ENCODE measurements around the gene FARSB.

Gene FARSB

GRCh38 chr2:222683805-222684204, 27.9 kb upstream of the FARSB start:
- WGBS, result 93% methylated on average over 2 of the region's 3 CpGs

GRCh38 chr2:222677981-222678380, 22.1 kb upstream of the FARSB start:
- Histone ChIP-seq H4K8ac (ENCODE audit: low read length) (no peak overlapping the region), H3K9ac (ENCODE audit: low read length) (no peak overlapping the region), H2BK12ac (ENCODE audit: low read length in 2 of 2) (no peak overlapping the region), H3K27ac (ENCODE audit: low read length, poor library complexity, severe bottlenecking) (no peak overlapping the region), H3K9me3 (ENCODE audit: control insufficient read depth, low read length) (no peaks in the 10 kb centered on the region), H3K36me3 (ENCODE audit: control insufficient read depth in 1 of 2, insufficient read depth in 2 of 2, low read depth in 1 of 2, low read length in 2 of 2) (no peaks in the 10 kb centered on the region), H3K4ac (ENCODE audit: low read depth in 1 of 2, low read length in 2 of 2) (no peak overlapping the region), H2BK15ac (ENCODE audit: low read depth, poor library complexity, severe bottlenecking) (no peak overlapping the region), H4K91ac (ENCODE audit: low read length) (no peak overlapping the region), H3K79me1 (replicated peaks; ENCODE audit: low read length, poor library complexity, severe bottlenecking) (no peaks in the 10 kb centered on the region), H3K4me2 (ENCODE audit: low read length, poor library complexity, severe bottlenecking) (no peak overlapping the region), H2BK120ac (ENCODE audit: low read depth, low read length) (no peak overlapping the region), H3K27me3 (ENCODE audit: control insufficient read depth in 1 of 2, insufficient read depth in 1 of 2, low read length in 2 of 2) (peaks cover 0 to 27% of the 10 kb centered on the region in 2 experiments), H2AFZ (ENCODE audit: low read depth, low read length) (no peak overlapping the region), H2BK5ac (ENCODE audit: low read depth, low read length, poor library complexity, severe bottlenecking) (no peak overlapping the region), H3K4me3 (ENCODE audit: insufficient read depth in 1 of 2, low read depth in 1 of 2, low read length in 2 of 2) (no peak overlapping the region), H3K4me1 (ENCODE audit: control insufficient read depth, insufficient read depth, low read depth, low read length) (no peaks in the 10 kb centered on the region), H3K23ac (ENCODE audit: low read length in 2 of 2) (no peak overlapping the region), H3K18ac (ENCODE audit: low read depth in 1 of 2, low read length in 2 of 2) (no peak overlapping the region), H2AK5ac (ENCODE audit: low read length, severe bottlenecking) (no peak overlapping the region), H3K14ac (ENCODE audit: low read length in 2 of 2) (no peak overlapping the region)
- 86% methylated on average over 3 of the region's 3 CpGs for WGBS
- DNase-seq, result no peak

More at GRCh38 chr2:222683805-222684204, 27.9 kb upstream of the FARSB start:
- H3K4me1 ChIP-seq (ENCODE audit: control insufficient read depth, insufficient read depth, low read depth, low read length), result no peaks in the 10 kb centered on the region
- H2BK120ac ChIP-seq (ENCODE audit: low read depth, low read length), result no peak overlapping the region
- no peak overlapping the region for H2BK12ac ChIP-seq (ENCODE audit: low read length in 2 of 2)
- H4K8ac ChIP-seq (ENCODE audit: low read length), result no peak overlapping the region
- no peaks in the 10 kb centered on the region for H3K36me3 ChIP-seq (ENCODE audit: control insufficient read depth in 1 of 2, insufficient read depth in 2 of 2, low read depth in 1 of 2, low read length in 2 of 2)
- H3K27me3 ChIP-seq (ENCODE audit: control insufficient read depth in 1 of 2, insufficient read depth in 1 of 2, low read length in 2 of 2), result peaks cover 0 to 15% of the 10 kb centered on the region in 2 experiments
- H3K27ac ChIP-seq (ENCODE audit: low read length, poor library complexity, severe bottlenecking), result no peak overlapping the region
- no peak overlapping the region for H2AK5ac ChIP-seq (ENCODE audit: low read length, severe bottlenecking)
- H3K4me2 ChIP-seq (ENCODE audit: low read length, poor library complexity, severe bottlenecking), result no peak overlapping the region
- no peak overlapping the region for H3K4me3 ChIP-seq (ENCODE audit: insufficient read depth in 1 of 2, low read depth in 1 of 2, low read length in 2 of 2)
- H3K4ac ChIP-seq (ENCODE audit: low read depth in 1 of 2, low read length in 2 of 2), result no peak overlapping the region
- H3K9me3 ChIP-seq (ENCODE audit: control insufficient read depth, low read length), result no peaks in the 10 kb centered on the region
- H3K9ac ChIP-seq (ENCODE audit: low read length), result no peak overlapping the region
- no peak overlapping the region for H2AFZ ChIP-seq (ENCODE audit: low read depth, low read length)
- H2BK15ac ChIP-seq (ENCODE audit: low read depth, poor library complexity, severe bottlenecking), result no peak overlapping the region
- no peak overlapping the region for H2BK5ac ChIP-seq (ENCODE audit: low read depth, low read length, poor library complexity, severe bottlenecking)
- no peak overlapping the region for H3K18ac ChIP-seq (ENCODE audit: low read depth in 1 of 2, low read length in 2 of 2)
- H3K23ac ChIP-seq (ENCODE audit: low read length in 2 of 2), result no peak overlapping the region
- no peak overlapping the region for H3K14ac ChIP-seq (ENCODE audit: low read length in 2 of 2)
- no peak overlapping the region for H4K91ac ChIP-seq (ENCODE audit: low read length)
- no peak for DNase-seq
- no peaks in the 10 kb centered on the region for H3K79me1 ChIP-seq (replicated peaks; ENCODE audit: low read length, poor library complexity, severe bottlenecking)

GRCh38 chr2:222673883-222674282, 18.0 kb upstream of the FARSB start:
- no peak overlapping the region for H3K4me3 ChIP-seq (ENCODE audit: insufficient read depth in 1 of 2, low read depth in 1 of 2, low read length in 2 of 2)
- WGBS, result 100% methylated on average over 4 of the region's 5 CpGs
- H3K27ac ChIP-seq (ENCODE audit: low read length, poor library complexity, severe bottlenecking), result no peak overlapping the region
- H2BK15ac ChIP-seq (ENCODE audit: low read depth, poor library complexity, severe bottlenecking), result no peak overlapping the region
- H3K4ac ChIP-seq (ENCODE audit: low read depth in 1 of 2, low read length in 2 of 2), result no peak overlapping the region
- no peak overlapping the region for H3K4me2 ChIP-seq (ENCODE audit: low read length, poor library complexity, severe bottlenecking)
- H3K18ac ChIP-seq (ENCODE audit: low read depth in 1 of 2, low read length in 2 of 2), result no peak overlapping the region
- DNase-seq, result no peak
- H3K9ac ChIP-seq (ENCODE audit: low read length), result no peak overlapping the region
- no peak overlapping the region for H2AK5ac ChIP-seq (ENCODE audit: low read length, severe bottlenecking)
- no peak overlapping the region for H2BK12ac ChIP-seq (ENCODE audit: low read length in 2 of 2)
- no peak overlapping the region for H3K14ac ChIP-seq (ENCODE audit: low read length in 2 of 2)
- H4K91ac ChIP-seq (ENCODE audit: low read length), result no peak overlapping the region
- no peak overlapping the region for H2AFZ ChIP-seq (ENCODE audit: low read depth, low read length)
- peaks cover 9% of the 10 kb centered on the region for H3K4me1 ChIP-seq (ENCODE audit: control insufficient read depth, insufficient read depth, low read depth, low read length)
- H3K79me1 ChIP-seq (replicated peaks; ENCODE audit: low read length, poor library complexity, severe bottlenecking), result no peaks in the 10 kb centered on the region
- H3K23ac ChIP-seq (ENCODE audit: low read length in 2 of 2), result no peak overlapping the region
- H3K9me3 ChIP-seq (ENCODE audit: control insufficient read depth, low read length), result no peaks in the 10 kb centered on the region
- no peak overlapping the region for H2BK120ac ChIP-seq (ENCODE audit: low read depth, low read length)
- H2BK5ac ChIP-seq (ENCODE audit: low read depth, low read length, poor library complexity, severe bottlenecking), result no peak overlapping the region
- H4K8ac ChIP-seq (ENCODE audit: low read length), result no peak overlapping the region
- H3K36me3 ChIP-seq (ENCODE audit: control insufficient read depth in 1 of 2, insufficient read depth in 2 of 2, low read depth in 1 of 2, low read length in 2 of 2), result no peaks in the 10 kb centered on the region
- peaks cover 18 to 32% of the 10 kb centered on the region in 2 experiments for H3K27me3 ChIP-seq (ENCODE audit: control insufficient read depth in 1 of 2, insufficient read depth in 1 of 2, low read length in 2 of 2)

- Histone ChIP-seq H3K9me3 (ENCODE audit: control insufficient read depth, low read length) (no peaks in the 10 kb centered on the region), H3K9ac (ENCODE audit: low read length) (no peak overlapping the region), H3K14ac (ENCODE audit: low read length in 2 of 2) (no peak overlapping the region), H2AK5ac (ENCODE audit: low read length, severe bottlenecking) (no peak overlapping the region), H4K8ac (ENCODE audit: low read length) (no peak overlapping the region), H3K23ac (ENCODE audit: low read length in 2 of 2) (no peak overlapping the region), H3K18ac (ENCODE audit: low read depth in 1 of 2, low read length in 2 of 2) (no peak overlapping the region), H3K36me3 (ENCODE audit: control insufficient read depth in 1 of 2, insufficient read depth in 2 of 2, low read depth in 1 of 2, low read length in 2 of 2) (no peaks in the 10 kb centered on the region), H2BK120ac (ENCODE audit: low read depth, low read length) (no peak overlapping the region), H3K4me1 (ENCODE audit: control insufficient read depth, insufficient read depth, low read depth, low read length) (peaks cover 9% of the 10 kb centered on the region), H2BK5ac (ENCODE audit: low read depth, low read length, poor library complexity, severe bottlenecking) (no peak overlapping the region), H2AFZ (ENCODE audit: low read depth, low read length) (no peak overlapping the region), H3K27ac (ENCODE audit: low read length, poor library complexity, severe bottlenecking) (no peak overlapping the region), H2BK12ac (ENCODE audit: low read length in 2 of 2) (no peak overlapping the region), H3K4me2 (ENCODE audit: low read length, poor library complexity, severe bottlenecking) (no peak overlapping the region), H3K79me1 (replicated peaks; ENCODE audit: low read length, poor library complexity, severe bottlenecking) (no peaks in the 10 kb centered on the region), H3K27me3 (ENCODE audit: control insufficient read depth in 1 of 2, insufficient read depth in 1 of 2, low read length in 2 of 2) (peaks cover 18 to 31% of the 10 kb centered on the region in 2 experiments), H3K4ac (ENCODE audit: low read depth in 1 of 2, low read length in 2 of 2) (no peak overlapping the region), H4K91ac (ENCODE audit: low read length) (no peak overlapping the region), H2BK15ac (ENCODE audit: low read depth, poor library complexity, severe bottlenecking) (no peak overlapping the region), H3K4me3 (ENCODE audit: insufficient read depth in 1 of 2, low read depth in 1 of 2, low read length in 2 of 2) (no peak overlapping the region)
- no peak for DNase-seq
- WGBS, result 89% methylated on average over 5 of the region's 7 CpGs
These were observed 17.4 kb upstream of the FARSB start for GRCh38 chr2:222673273-222673672.
